HepG2 (cell line): ENCODE measurements around the gene CDC42SE2. TPM values are rescaled to one million over a fixed set of nuclear protein-coding genes. Genes with fewer than 3 reads are reported as not detected.

Source experiments
- FOSL2 ChIP-seq: sonication (generic); formaldehyde crosslinking; IDR thresholded peaks from 2 replicates; pipeline ENCODE4 v1.4.0; 2020; ENCODE audit warnings: missing genetic modification reagents
- FOXK1 ChIP-seq: sonication (generic); formaldehyde crosslinking; IDR thresholded peaks from 2 replicates; pipeline ENCODE4 v1.4.0; 2020; ENCODE audit warnings: low read depth, missing genetic modification reagents, borderline replicate concordance
- KLF11 ChIP-seq: IDR thresholded peaks from 2 replicates; pipeline ENCODE4 v1.6.1; 2016; ENCODE audit warnings: missing compliant biosample characterization
- LCORL ChIP-seq, 2 experiments: fragments of 450-650 bp in 1 of 2; sonication (generic) in 1 of 2; formaldehyde crosslinking in 1 of 2; IDR thresholded peaks; 2 replicates each; pipeline versions ENCODE4 v1.5.0 to v1.6.1; 2017 to 2020; ENCODE audit warnings: antibody characterized with exemption in 1 of 2, missing genetic modification reagents in 1 of 2
- MYNN ChIP-seq: sonication (generic); formaldehyde crosslinking; IDR thresholded peaks from 2 replicates; pipeline ENCODE4 v1.4.0; 2020; ENCODE audit warnings: mild to moderate bottlenecking, low read depth, missing genetic modification reagents
- PHB2 ChIP-seq: fragments of 450-650 bp; IDR thresholded peaks from 2 replicates; pipeline ENCODE4 v1.6.1; 2018; ENCODE audit not compliant: partially characterized antibody
- RBAK ChIP-seq: sonication (generic); formaldehyde crosslinking; IDR thresholded peaks from 2 replicates; pipeline ENCODE4 v1.5.1; 2020; ENCODE audit warnings: mild to moderate bottlenecking, missing genetic modification reagents
- SAP130 ChIP-seq: IDR thresholded peaks from 2 replicates; pipeline ENCODE4 v1.6.1; 2016; ENCODE audit warnings: low read depth
- ZBTB7B ChIP-seq: sonication (generic); formaldehyde crosslinking; IDR thresholded peaks from 2 replicates; pipeline ENCODE4 v1.4.0; 2020; ENCODE audit warnings: missing genetic modification reagents
- ZC3H13 ChIP-seq: sonication (generic); formaldehyde crosslinking; IDR thresholded peaks from 2 replicates; pipeline ENCODE4 v1.8.1; 2023; ENCODE audit warnings: mild to moderate bottlenecking, missing genetic modification reagents, moderate library complexity
- ZNF580 ChIP-seq: IDR thresholded peaks from 2 replicates; pipeline ENCODE4 v1.6.1; 2016; ENCODE audit warnings: low read depth, borderline replicate concordance
- ZNF709 ChIP-seq: sonication (generic); formaldehyde crosslinking; IDR thresholded peaks from 2 replicates; pipeline ENCODE4 v1.5.0; 2020; ENCODE audit warnings: mild to moderate bottlenecking, missing genetic modification reagents
- ZNF768 ChIP-seq: sonication (generic); formaldehyde crosslinking; IDR thresholded peaks from 2 replicates; pipeline ENCODE4 v1.4.0; 2020; ENCODE audit warnings: missing genetic modification reagents
- ZNF850 ChIP-seq: sonication (generic); formaldehyde crosslinking; conservative IDR thresholded peaks from 2 replicates; pipeline ENCODE4 v1.9.0; 2021; ENCODE audit warnings: mild to moderate bottlenecking, missing genetic modification reagents
- polyA plus RNA-seq, 8 experiments: library from polyadenylated mRNA; depleted of rRNA in 3 of 8; stranded (reverse) in 7 of 8; unstranded in 1 of 8; fragments of >200 nt; fragmentation: Illumina TruSeq in 4 of 8; extraction: Trizol in 4 of 8; gene quantifications; 2 replicates each; pipeline versions ENCODE4 v1.2.1 to v1.2.3, GENCODE V29; 2011 to 2016; ENCODE audit warnings: low read depth in 4 of 8, missing spikeins in 1 of 8, mixed read lengths in 1 of 8; ENCODE audit not compliant: insufficient read depth in 1 of 8
- total RNA-seq, 5 experiments: library from RNA; depleted of rRNA; stranded (reverse); fragments of >200 nt; fragmentation: Illumina TruSeq; extraction: Trizol; gene quantifications; 2 replicates each; pipeline ENCODE4 v1.2.3, GENCODE V29; 2016; ENCODE audit warnings: low read depth in 1 of 5
- TF ChIP-seq, protein P1 (sequence below): sonication (generic); formaldehyde crosslinking; IDR thresholded peaks from 2 replicates; pipeline ENCODE4 v1.4.0; 2020; ENCODE audit warnings: missing genetic modification reagents, borderline replicate concordance
- TF ChIP-seq, protein P2 (sequence below): sonication (generic); formaldehyde crosslinking; IDR thresholded peaks from 2 replicates; pipeline ENCODE4 v1.8.1; 2023; ENCODE audit warnings: mild to moderate bottlenecking, moderate library complexity, missing genetic modification reagents
- TF ChIP-seq, protein P3 (sequence below), 2 experiments: fragments of 450-650 bp in 1 of 2; sonication (generic) in 1 of 2; formaldehyde crosslinking; IDR thresholded peaks; 2 replicates each; pipeline versions ENCODE4 v1.5.0 to v1.8.0; 2020 to 2022; ENCODE audit warnings: mild to moderate bottlenecking in 1 of 2, missing genetic modification reagents in 1 of 2
- TF ChIP-seq, protein P4 (sequence below): sonication (generic); formaldehyde crosslinking; IDR thresholded peaks from 2 replicates; pipeline ENCODE4 v1.4.0; 2020; ENCODE audit warnings: missing genetic modification reagents

Gene CDC42SE2
- total and polyA plus RNA-seq, 2 of the 13 experiments (the other 11 are each of a cell fraction or from before 2014, with no cell fraction given): 19.6 to 25.0 TPM

- TF ChIP-seq KLF11 (CRISPR knock-in tag) (no peak), PHB2 (no peak), RBAK (CRISPR knock-in tag) (no peak), ZNF580 (CRISPR knock-in tag) (0 out of 2 replicates have a peak, but pooled peaks have one; percentile 22), ZNF709 (CRISPR knock-in tag) (peak; percentile 72; the same call in 1 of the 2 replicates), MYNN (CRISPR knock-in tag) (no peak), FOSL2 (CRISPR knock-in tag) (no peak), ZNF850 (CRISPR knock-in tag) (0 out of 2 replicates have a peak, but pooled peaks have one; percentile 48), FOXK1 (CRISPR knock-in tag) (no peak), ZNF768 (CRISPR knock-in tag) (peak; percentile 68; the same call in 1 of the 2 replicates), SAP130 (peak; percentile 83), LCORL (IDR thresholded peaks at IDR 0.05) (no peak), LCORL (CRISPR knock-in tag; IDR thresholded peaks at IDR 0.05) (peak; percentile 50; the same call in 1 of the 2 replicates), ZBTB7B (CRISPR knock-in tag) (no peak), ZC3H13 (CRISPR knock-in tag) (no peak)
- TF ChIP-seq, protein P1, sequence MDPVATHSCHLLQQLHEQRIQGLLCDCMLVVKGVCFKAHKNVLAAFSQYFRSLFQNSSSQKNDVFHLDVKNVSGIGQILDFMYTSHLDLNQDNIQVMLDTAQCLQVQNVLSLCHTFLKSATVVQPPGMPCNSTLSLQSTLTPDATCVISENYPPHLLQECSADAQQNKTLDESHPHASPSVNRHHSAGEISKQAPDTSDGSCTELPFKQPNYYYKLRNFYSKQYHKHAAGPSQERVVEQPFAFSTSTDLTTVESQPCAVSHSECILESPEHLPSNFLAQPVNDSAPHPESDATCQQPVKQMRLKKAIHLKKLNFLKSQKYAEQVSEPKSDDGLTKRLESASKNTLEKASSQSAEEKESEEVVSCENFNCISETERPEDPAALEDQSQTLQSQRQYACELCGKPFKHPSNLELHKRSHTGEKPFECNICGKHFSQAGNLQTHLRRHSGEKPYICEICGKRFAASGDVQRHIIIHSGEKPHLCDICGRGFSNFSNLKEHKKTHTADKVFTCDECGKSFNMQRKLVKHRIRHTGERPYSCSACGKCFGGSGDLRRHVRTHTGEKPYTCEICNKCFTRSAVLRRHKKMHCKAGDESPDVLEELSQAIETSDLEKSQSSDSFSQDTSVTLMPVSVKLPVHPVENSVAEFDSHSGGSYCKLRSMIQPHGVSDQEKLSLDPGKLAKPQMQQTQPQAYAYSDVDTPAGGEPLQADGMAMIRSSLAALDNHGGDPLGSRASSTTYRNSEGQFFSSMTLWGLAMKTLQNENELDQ (CRISPR knock-in tag): no peak
- TF ChIP-seq, protein P2, sequence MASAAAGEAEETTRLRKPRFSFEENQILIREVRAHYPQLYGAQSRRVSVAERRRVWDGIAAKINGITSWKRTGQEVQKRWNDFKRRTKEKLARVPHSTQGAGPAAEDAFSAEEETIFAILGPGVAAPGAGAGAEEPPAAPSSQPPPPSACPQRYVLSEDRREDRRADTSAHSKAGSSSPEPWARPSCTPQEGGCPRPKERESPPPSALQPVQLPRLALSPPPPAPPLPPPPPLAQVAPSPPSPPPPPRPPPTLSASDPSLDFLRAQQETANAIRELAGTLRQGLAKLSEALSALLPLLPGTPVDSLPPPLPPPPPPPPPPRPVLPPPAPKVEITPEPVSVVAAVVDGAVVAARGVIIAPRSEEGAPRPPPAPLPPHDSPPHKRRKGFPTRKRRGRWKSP (CRISPR knock-in tag): peak; percentile 64; the same call in 1 of the 2 replicates
- TF ChIP-seq, protein P3, sequence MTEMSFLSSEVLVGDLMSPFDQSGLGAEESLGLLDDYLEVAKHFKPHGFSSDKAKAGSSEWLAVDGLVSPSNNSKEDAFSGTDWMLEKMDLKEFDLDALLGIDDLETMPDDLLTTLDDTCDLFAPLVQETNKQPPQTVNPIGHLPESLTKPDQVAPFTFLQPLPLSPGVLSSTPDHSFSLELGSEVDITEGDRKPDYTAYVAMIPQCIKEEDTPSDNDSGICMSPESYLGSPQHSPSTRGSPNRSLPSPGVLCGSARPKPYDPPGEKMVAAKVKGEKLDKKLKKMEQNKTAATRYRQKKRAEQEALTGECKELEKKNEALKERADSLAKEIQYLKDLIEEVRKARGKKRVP (CRISPR knock-in tag; IDR thresholded peaks at IDR 0.05): no peak
- TF ChIP-seq, protein P4, sequence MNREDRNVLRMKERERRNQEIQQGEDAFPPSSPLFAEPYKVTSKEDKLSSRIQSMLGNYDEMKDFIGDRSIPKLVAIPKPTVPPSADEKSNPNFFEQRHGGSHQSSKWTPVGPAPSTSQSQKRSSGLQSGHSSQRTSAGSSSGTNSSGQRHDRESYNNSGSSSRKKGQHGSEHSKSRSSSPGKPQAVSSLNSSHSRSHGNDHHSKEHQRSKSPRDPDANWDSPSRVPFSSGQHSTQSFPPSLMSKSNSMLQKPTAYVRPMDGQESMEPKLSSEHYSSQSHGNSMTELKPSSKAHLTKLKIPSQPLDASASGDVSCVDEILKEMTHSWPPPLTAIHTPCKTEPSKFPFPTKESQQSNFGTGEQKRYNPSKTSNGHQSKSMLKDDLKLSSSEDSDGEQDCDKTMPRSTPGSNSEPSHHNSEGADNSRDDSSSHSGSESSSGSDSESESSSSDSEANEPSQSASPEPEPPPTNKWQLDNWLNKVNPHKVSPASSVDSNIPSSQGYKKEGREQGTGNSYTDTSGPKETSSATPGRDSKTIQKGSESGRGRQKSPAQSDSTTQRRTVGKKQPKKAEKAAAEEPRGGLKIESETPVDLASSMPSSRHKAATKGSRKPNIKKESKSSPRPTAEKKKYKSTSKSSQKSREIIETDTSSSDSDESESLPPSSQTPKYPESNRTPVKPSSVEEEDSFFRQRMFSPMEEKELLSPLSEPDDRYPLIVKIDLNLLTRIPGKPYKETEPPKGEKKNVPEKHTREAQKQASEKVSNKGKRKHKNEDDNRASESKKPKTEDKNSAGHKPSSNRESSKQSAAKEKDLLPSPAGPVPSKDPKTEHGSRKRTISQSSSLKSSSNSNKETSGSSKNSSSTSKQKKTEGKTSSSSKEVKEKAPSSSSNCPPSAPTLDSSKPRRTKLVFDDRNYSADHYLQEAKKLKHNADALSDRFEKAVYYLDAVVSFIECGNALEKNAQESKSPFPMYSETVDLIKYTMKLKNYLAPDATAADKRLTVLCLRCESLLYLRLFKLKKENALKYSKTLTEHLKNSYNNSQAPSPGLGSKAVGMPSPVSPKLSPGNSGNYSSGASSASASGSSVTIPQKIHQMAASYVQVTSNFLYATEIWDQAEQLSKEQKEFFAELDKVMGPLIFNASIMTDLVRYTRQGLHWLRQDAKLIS (CRISPR knock-in tag): no peak
These were observed at the start of gene CDC42SE2 (continued) for GRCh38 chr5:131263648-131264450.
